SJSA1 (cell line): ENCODE data around the gene CD200. TPM values are rescaled to one million over a fixed set of nuclear protein-coding genes. Genes with fewer than 3 reads are reported as not detected.

ENCODE experiments used
- DNase-seq, 2 experiments: peaks; one replicate each; pipeline ENCODE4 v3.0.0-alpha.2; 2015 to 2020; ENCODE audit warnings: low spot score in 2 of 2, low read depth in 1 of 2
- H3K27ac ChIP-seq: fragments of 250-450 bp; sonication (Bioruptor Pico); 2 replicates; pipeline ENCODE4 v1.5.1; 2020; ENCODE audit warnings: mild to moderate bottlenecking, moderate library complexity
- H3K27me3 ChIP-seq: fragments of 250-450 bp; sonication (Bioruptor Pico); replicated peaks from 2 replicates; pipeline ENCODE4 v1.5.1; 2020; ENCODE audit warnings: mild to moderate bottlenecking, moderate library complexity
- H3K36me3 ChIP-seq: fragments of 250-450 bp; sonication (Bioruptor Pico); 2 replicates; pipeline ENCODE4 v1.5.1; 2020; ENCODE audit warnings: mild to moderate bottlenecking
- H3K4me1 ChIP-seq: fragments of 250-450 bp; sonication (Bioruptor Pico); replicated peaks from 2 replicates; pipeline ENCODE4 v1.6.1; 2021; ENCODE audit warnings: mild to moderate bottlenecking
- H3K4me3 ChIP-seq: fragments of 250-450 bp; sonication (Bioruptor Pico); 2 replicates; pipeline ENCODE4 v1.5.1; 2020; ENCODE audit warnings: mild to moderate bottlenecking
- H3K9me3 ChIP-seq: fragments of 250-450 bp; sonication (Bioruptor Pico); replicated peaks from 2 replicates; pipeline ENCODE4 v1.5.1; 2020; ENCODE audit warnings: mild to moderate bottlenecking
- total RNA-seq: library from RNA; depleted of rRNA; stranded (reverse); fragments of >200 nt; shearing (Covaris generic); gene quantifications from 2 replicates; pipeline ENCODE4 v1.2.3, GENCODE V29; 2014

Gene CD200
- total RNA-seq, 1 experiment from 2014 or later, result not detected

DNA sequence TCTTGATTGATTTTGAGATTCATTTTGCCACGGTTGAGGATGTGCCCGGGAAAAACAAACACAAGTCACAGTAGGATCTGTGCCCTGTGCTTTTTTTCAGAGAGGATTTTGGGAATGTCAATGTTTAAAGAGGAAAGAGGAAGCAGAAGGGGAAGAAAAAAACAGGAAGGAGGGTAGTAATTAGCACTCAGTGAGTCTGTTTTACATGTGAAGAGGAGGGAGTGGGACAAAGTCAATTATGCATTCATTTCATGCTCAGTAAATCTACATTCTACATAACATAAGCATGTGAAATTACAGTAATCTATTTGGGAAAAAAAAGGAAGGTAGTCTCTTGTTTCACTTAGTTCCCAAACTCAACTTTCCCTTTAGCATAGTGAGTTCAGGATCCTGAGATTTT, 18.3 kb upstream of the CD200 start:
- Histone ChIP-seq H3K27me3 (no peaks in the 10 kb centered on the region), H3K4me3 (no peak overlapping the region), H3K27ac (no peak overlapping the region), H3K4me1 (no peaks in the 10 kb centered on the region), H3K36me3 (no peaks in the 10 kb centered on the region), H3K9me3 (no peaks in the 10 kb centered on the region)
- no peak for DNase-seq

DNA sequence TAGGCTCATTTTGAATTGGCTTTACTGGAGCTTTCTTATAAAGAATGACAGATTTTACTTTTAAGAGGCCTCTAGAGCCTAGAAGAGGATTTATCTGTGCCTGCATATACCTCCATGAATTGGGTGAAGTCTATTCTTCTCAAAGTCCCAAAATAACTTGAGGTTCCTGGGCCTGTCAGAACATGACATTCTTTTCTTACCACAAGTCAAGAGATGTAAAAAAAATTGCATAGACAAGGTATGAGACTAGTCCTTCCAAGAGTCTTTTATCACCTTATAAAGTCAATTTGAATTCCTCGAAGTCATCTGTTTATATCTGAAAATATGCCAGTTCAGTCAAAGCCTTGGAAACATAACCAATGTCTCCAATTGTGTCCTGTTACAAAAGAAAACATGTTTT, 17.2 kb upstream of the CD200 start:
- H3K4me3 ChIP-seq, result no peak overlapping the region
- no peak for DNase-seq
- no peaks in the 10 kb centered on the region for H3K36me3 ChIP-seq
- H3K4me1 ChIP-seq, result no peaks in the 10 kb centered on the region
- no peaks in the 10 kb centered on the region for H3K27me3 ChIP-seq
- H3K27ac ChIP-seq, result no peak overlapping the region
- H3K9me3 ChIP-seq, result no peaks in the 10 kb centered on the region

DNA sequence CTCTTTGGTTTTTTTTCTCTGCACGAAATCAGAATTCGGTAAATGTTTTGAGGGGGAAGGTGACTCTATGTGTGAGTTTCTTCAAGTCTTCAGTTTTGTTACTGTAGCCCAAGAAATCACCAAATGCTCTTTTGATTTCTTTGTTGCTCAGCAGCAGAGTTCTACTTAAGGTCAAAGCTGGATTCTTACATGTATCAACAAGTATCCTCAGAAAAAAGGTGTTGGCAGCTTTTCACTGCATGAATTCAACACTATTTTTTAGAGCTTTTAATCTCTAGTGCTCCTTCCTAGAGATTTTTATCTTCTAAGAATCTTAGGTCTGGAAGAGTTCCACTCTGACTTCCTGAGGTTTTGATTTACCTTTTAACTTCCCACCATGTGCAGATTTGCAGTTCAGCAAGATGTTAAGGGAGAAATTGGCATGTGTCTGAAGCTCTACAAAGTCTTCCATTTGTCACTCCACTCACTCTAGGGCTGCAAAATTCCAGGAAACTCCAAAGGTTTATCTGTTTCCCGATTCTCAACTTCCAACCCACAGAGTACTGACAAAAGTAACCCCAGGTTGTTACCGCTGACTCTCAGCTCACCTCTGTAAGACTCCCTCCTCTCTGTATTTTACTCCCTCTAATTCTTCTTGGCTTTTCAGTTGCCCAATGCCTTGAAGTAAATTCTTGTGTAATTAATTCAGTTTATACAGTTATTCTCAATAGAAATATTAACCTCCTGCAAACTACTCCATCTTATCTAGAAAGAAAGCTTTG, 13.3 kb upstream of the CD200 start:
- Histone ChIP-seq H3K27ac (no peak overlapping the region), H3K9me3 (no peaks in the 10 kb centered on the region), H3K36me3 (no peaks in the 10 kb centered on the region), H3K27me3 (0 out of 2 replicates have a peak, but pooled peaks cover 5% of the 10 kb centered on the region), H3K4me1 (no peaks in the 10 kb centered on the region), H3K4me3 (no peak overlapping the region)
- DNase-seq, result no peak

DNA sequence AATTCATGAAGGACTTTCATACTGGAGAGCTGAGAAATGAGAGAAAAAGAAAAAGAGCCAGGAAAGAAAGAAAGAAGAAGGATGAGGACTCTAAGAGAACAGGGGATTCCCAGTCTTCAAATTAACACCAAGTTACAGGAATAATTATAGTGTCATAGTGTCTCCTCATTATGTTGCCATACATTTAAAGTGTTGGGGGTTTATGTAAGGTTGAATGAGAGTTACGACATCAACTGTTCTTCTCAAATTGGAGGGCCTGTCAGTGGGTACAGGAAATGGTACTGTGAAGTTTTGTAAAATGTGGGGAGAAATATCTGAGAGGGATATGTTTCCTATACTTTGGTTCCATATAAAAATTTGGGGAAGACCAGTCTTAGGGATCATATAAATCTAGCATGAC, 12.3 kb upstream of the CD200 start:
- no peak overlapping the region for H3K27ac ChIP-seq
- no peaks in the 10 kb centered on the region for H3K4me1 ChIP-seq
- no peaks in the 10 kb centered on the region for H3K9me3 ChIP-seq
- H3K27me3 ChIP-seq, result 0 out of 2 replicates have a peak, but pooled peaks cover 5% of the 10 kb centered on the region
- DNase-seq, result no peak
- no peaks in the 10 kb centered on the region for H3K36me3 ChIP-seq
- no peak overlapping the region for H3K4me3 ChIP-seq

DNA sequence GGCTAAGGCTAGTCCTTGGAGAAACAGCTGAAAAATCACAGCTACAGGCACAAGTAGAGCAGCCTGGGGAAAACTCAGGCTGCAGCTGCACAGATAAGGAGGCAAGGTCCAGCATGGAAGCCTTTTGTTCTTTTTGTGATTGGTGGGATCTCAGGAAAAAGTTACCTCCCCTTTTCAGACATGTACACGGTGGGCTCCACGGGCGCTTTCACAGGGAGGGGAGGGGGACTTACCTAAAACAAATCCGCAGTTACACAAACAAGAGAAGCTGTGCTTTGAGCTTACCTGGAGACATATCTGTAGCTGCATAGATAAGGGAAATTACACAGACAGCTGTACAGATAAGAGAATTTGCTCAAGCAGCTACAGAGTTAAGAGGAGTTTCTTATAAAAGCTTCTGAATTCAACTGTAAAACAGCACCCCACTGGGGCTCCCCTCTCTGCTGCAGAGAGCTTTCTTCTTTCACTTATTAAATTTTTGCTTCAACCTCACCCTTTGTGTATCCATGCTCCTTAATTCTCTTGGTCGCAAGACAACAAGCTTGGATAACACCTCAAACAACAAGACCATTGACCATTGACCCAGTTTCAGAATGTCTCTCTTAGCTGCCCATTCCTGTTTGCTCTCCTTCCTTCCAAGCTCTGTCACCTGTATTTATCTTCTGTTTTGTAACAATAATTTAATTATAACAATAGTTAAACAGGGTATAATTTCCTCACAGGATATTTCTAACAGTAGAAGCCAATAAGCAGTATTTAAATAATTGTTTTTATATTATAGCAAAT, 10.9 kb upstream of the CD200 start:
- H3K36me3 ChIP-seq, result no peaks in the 10 kb centered on the region
- no peak overlapping the region for H3K4me3 ChIP-seq
- H3K27me3 ChIP-seq, result 0 out of 2 replicates have a peak, but pooled peaks cover 5% of the 10 kb centered on the region
- H3K4me1 ChIP-seq, result no peaks in the 10 kb centered on the region
- H3K9me3 ChIP-seq, result no peaks in the 10 kb centered on the region
- DNase-seq, result no peak
- H3K27ac ChIP-seq, result no peak overlapping the region

DNA sequence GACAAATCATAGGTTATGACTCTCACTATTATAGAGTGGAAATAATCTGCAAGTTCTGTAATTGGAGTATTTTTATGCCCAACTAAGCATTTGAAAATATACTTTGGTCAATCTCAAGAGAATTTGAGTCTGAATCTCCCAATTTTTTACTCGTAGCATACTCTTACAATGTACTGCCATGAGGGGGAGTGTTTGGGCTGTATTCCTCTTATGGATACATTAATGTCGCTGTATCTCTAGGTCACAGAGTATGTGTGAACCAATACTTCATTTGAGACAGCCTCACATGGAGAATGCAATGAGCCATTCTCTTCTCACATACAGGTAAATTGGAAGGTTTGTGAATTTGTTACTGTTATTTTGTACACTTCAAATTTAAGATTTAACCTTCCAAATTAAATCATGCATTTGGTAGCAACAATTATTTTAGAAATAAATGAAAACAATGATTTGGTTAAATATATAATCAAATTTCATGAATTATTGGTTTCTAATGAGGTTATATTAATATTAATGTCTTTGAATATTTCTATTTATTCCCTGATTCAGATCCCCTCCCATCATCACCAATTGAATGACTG, 5.5 kb upstream of the CD200 start:
- no peaks in the 10 kb centered on the region for H3K4me1 ChIP-seq
- no peaks in the 10 kb centered on the region for H3K9me3 ChIP-seq
- no peak overlapping the region for H3K27ac ChIP-seq
- H3K27me3 ChIP-seq, result peaks cover 5% of the 10 kb centered on the region; the same call in 1 of the 2 replicates
- no peak overlapping the region for H3K4me3 ChIP-seq
- DNase-seq, result peak in 1 of 2 experiments; percentile 25
- H3K36me3 ChIP-seq, result no peaks in the 10 kb centered on the region

DNA sequence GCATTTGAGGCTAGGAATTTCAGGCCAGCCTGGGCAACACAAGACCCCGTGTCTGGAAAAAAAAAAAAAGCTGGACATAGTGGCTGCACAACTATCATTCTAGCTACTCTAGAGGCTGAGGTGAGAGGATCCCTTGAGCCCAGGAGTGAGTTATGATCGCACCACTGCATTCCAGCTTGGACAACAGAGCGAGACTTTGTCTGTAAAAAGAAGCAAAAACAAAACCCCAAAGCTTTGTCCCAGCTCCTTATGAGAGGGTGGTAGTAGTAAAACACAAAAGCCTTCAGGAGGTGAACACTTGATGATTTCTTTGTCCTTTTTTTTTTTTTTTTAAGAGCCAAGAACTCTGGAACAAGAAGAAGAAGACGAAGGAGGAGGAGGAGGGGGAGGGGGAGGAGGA, 1.1 kb upstream of the CD200 start:
- Histone ChIP-seq H3K9me3 (no peaks in the 10 kb centered on the region), H3K4me3 (no peak overlapping the region), H3K36me3 (no peaks in the 10 kb centered on the region), H3K27me3 (peaks cover 28% of the 10 kb centered on the region), H3K4me1 (no peaks in the 10 kb centered on the region; the same call in 1 of the 2 replicates), H3K27ac (no peak overlapping the region)
- DNase-seq, result no peak

DNA sequence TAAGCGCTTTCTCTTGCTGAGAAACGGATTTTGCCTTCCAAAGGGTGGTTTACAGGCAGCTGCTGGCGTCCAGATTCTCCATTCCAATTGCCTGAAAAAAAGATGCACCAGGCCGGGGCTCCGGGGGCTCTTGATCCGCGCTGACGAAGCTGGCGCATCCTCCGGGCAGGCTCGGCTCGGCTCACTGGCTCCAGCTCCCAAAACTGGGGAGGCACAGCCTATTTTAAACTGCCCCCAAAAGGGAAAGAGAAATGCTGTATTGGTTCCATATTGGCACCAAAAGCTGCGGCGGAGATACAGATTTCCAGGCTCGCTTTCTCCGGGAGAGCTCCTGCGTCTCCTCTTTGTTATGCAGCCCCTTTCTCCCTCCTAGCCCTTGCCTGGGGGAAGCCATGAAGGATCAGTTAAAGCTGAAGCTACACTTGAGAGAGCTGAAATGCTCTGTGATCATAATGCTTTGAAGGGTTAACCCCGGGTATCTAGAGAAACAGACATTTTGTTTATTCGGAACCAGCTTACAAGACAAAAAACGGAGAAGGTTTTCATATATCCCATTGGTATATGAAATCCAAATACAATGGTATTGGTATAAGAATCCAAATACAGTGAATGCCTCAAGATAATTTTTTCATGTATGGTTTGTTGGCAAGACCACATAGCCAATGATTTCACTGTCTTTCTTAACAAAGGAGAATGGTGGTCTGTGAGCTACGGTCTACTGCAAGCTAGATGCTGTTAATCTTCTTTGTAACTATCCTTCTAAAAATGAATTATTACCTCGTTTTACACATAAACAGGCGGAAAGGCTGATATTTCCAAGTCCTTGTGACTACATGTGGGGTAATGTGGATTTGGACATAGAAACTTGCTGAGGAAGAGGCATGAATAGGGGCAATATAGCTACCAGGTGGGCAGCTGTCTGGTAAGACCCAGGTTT, 693 bp downstream of the CD200 start:
- Histone ChIP-seq H3K27ac (no peak overlapping the region), H3K36me3 (no peaks in the 10 kb centered on the region), H3K27me3 (peaks cover 28% of the 10 kb centered on the region), H3K9me3 (no peaks in the 10 kb centered on the region), H3K4me3 (no peak overlapping the region), H3K4me1 (no peaks in the 10 kb centered on the region; the same call in 1 of the 2 replicates)
- no peak for DNase-seq

DNA sequence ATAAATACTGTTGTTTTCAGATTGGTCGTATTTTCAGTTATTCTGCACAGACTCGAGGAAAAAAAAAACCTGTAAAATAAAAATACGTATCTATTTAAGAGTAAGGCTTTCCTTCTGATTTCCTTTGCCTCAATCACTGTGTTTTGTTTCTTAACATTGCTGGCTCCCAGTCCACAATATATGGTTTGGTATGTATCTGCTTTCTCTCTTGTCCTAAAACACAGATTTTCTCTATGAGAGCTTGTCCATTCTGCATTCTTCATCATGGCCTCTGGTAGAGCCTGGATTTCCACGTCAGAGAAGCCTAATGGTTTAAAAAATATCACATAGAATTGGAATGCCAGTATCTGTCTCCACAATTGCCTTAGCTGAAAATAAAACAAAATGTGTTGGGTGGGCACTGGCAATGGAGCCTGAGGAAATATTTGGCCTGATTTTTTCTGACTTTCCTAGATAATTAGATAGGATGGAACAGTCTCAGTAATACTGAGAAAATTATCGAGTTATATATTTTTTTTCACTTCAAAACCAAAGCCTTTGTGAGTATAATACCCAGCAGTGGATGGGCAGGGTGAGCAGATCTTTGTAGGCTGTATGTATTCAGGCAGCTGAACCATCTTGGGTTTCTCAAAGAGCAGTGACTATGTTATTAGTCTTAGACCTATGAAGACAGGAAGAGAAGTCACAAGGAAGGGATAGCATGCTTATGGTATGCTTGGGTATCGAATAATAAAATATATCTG, 1.9 kb downstream of the CD200 start:
- Histone ChIP-seq H3K36me3 (no peaks in the 10 kb centered on the region), H3K9me3 (no peaks in the 10 kb centered on the region), H3K4me3 (no peak overlapping the region), H3K4me1 (no peaks in the 10 kb centered on the region; the same call in 1 of the 2 replicates), H3K27ac (no peak overlapping the region), H3K27me3 (peaks cover 28% of the 10 kb centered on the region)
- no peak for DNase-seq

DNA sequence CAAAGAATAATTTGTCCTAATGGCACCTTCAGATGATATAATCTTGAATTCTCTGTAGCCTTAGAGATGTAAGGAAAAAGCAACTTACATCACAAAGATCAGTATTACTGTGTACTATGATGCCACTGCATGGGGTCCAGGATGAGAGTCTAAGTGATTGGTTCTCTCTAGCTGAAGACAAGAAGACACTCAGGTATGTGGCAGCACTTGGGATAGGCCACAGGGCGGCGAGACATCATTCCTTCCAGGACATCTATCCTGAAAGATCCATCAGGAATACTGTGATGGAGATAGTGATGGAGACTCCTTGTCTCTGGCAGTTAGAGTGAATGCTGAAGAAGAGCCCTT, 2.5 kb downstream of the CD200 start:
- Histone ChIP-seq H3K27me3 (peaks cover 28% of the 10 kb centered on the region), H3K36me3 (no peaks in the 10 kb centered on the region), H3K4me3 (no peak overlapping the region), H3K27ac (no peak overlapping the region), H3K4me1 (no peaks in the 10 kb centered on the region; the same call in 1 of the 2 replicates), H3K9me3 (no peaks in the 10 kb centered on the region)
- DNase-seq, result no peak

DNA sequence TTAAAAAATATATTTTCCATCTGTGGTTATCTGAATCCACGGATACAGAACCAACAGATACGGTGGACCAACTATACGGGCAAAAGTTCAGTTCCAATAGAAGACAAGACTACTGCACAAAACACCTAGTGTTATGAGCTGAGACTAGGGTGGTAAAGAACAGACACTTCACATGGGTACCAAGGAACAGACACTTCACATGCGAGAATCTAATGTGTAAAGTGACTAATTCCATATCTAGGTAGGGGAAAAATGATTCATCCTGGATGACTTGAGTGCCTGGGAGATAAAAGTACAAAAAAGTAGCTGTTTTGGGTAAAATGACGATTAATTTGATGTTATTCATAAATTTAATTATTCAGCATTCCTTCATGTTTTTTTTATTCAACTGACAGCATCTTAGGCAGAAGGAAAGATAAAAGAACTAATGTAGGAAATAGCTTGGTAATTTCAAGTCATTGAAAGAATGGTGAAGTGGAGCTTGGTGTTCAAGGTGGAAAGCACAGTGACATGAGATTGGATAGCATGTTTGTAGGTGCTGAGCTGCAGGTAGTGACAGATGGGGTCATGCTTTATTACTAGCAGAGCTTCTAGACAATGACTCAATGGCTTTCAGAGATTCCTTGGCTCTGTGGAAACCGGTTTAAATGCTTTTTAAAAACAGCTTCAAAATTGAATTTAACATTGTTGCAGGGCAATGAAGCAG, 5.2 kb downstream of the CD200 start:
- Histone ChIP-seq H3K27me3 (peaks cover 21% of the 10 kb centered on the region), H3K27ac (no peak overlapping the region)
- no peak for DNase-seq

DNA sequence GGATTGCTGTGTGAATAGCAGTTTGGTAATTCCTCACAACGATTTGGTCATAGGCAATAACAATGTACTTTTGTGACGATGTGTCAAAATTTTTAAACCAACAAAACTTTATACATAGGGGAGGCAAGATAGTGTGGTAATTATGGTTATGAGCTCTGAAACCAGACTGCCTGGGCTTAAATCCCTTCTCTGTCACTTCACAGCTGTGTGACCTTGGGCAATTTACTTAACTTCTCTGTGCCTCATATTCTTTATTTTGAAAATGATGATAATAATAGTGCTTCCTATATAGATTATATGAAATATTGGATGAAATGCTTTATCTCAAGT, 5.7 kb downstream of the CD200 start:
- DNase-seq, result no peak
- no peak overlapping the region for H3K4me3 ChIP-seq
- H3K27ac ChIP-seq, result no peak overlapping the region
- H3K9me3 ChIP-seq, result no peaks in the 10 kb centered on the region
- peaks cover 16% of the 10 kb centered on the region for H3K27me3 ChIP-seq
- no peaks in the 10 kb centered on the region for H3K4me1 ChIP-seq
- no peaks in the 10 kb centered on the region for H3K36me3 ChIP-seq

More for the DNA sequence above, 5.2 kb downstream of the CD200 start:
- H3K4me3 ChIP-seq, result no peak overlapping the region
- H3K36me3 ChIP-seq, result no peaks in the 10 kb centered on the region
- H3K9me3 ChIP-seq, result no peaks in the 10 kb centered on the region
- H3K4me1 ChIP-seq, result no peaks in the 10 kb centered on the region; the same call in 1 of the 2 replicates
